ENCODE data around the gene PLGLB2. TPM values are rescaled to one million over a fixed set of nuclear protein-coding genes. Genes with fewer than 3 reads are reported as not detected.
"Not testable (repeated sequence)": the region's sequence is repeated elsewhere in the genome, so short reads cannot be mapped to it uniquely, and the experiment has no call there.

PLGLB2 gene
- polyA plus RNA-seq (ENCODE audit: insufficient read length), result not detected

GRCh38 chr2:87747791-87748190 is at the start of gene PLGLB2:
Gene PLGLB2, plus strand, starts transcription at chr2:87748087. Its CDS starts 67 bp downstream, at chr2:87748154.
- DNase-seq (ENCODE audit: low read depth), result not testable (repeated sequence)

GRCh38 chr2:87704572-87705323 is 43.1 kb upstream of the PLGLB2 start:
- not testable (repeated sequence) for DNase-seq (ENCODE audit: low read depth)

- not testable (repeated sequence) for DNase-seq (ENCODE audit: low read depth)
These were observed 39.5 kb upstream of the PLGLB2 start for GRCh38 chr2:87708368-87708767.

DNA sequence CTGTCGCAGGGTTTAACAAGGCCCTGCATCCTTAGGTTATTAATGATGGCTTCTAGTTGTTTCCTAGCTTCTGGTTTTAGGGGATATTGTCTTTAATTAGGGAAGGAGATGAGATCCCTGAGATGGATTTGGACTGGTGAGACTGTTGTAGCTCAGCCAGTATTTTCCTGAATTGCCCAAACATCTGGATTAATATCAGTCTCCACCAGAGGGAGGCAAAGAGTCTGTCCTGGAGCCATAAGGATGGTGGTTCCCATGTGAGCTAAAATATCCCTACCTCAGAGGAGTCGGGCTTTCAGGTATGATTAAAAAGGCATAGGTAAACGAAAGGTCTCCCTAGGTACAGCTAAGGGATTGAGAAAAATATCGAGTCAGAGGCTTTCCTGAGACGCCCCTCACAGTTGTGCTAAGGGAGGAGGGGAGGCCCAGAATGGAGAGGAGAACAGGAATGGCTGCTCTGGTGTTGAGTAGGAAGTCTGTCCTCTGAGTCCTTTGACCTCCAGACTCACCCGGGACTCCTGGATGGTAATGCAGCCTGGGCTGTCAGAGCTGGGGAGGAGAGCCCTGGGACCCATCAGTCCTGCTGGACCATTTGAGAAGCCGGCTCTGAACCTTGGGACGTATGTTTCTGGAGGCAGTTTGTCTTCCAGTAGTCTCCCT is 19.8 kb upstream of the PLGLB2 start:
- DNase-seq (ENCODE audit: low read depth), result not testable (repeated sequence)

DNA sequence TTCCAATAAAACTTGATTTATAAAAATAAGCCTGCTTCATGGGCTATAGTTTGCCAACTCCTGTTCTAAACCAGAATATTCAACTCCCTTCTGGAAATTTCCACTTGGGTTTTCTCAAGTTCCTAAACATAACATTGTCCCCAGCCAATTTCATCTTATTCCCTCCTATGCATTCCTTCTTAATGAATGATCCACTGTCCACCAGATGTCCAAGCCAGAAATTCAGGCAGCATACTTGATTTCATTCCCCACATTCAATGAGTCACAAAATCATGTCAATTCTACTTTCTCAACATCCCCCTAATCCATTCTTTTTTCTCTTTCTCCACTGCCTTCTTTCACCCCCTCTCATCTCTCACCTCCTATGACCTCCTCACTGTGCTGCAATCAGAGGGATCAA is 7.0 kb upstream of the PLGLB2 start:
- DNase-seq (ENCODE audit: low read depth), result not testable (repeated sequence)

- DNase-seq (ENCODE audit: low read depth), result not testable (repeated sequence)
These were observed 5.3 kb upstream of the PLGLB2 start for GRCh38 chr2:87742393-87743108.

GRCh38 chr2:87743638-87744037 is 4.2 kb upstream of the PLGLB2 start:
- DNase-seq (ENCODE audit: low read depth), result not testable (repeated sequence)

DNA sequence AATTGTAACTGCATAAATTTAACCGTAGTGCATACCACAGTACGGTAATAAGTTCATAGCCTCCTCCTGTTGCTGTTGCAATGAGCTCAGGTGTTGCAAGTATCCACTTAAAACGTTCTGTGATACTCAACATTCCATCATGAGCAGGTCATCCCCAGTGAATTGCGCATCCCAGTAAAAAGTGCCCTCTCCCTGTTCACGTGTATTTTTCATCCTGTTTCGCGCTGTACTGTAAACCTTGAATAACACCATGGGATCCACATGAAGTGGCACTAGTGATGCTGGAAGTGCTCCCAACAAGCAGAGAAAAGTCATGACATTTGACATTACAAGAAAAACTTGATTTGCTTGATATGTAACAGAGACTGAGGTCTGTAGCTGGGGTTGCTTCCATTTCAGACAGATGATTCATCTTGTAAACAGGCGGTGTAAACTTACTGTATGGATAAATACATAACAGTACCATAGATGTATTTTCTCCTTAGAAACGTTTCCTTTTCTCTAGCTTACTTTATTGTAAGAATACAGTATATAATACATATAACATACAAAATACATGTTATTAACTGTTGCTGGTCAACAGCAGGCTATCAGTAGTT is 2.4 kb upstream of the PLGLB2 start:
- not testable (repeated sequence) for DNase-seq (ENCODE audit: low read depth)

DNA sequence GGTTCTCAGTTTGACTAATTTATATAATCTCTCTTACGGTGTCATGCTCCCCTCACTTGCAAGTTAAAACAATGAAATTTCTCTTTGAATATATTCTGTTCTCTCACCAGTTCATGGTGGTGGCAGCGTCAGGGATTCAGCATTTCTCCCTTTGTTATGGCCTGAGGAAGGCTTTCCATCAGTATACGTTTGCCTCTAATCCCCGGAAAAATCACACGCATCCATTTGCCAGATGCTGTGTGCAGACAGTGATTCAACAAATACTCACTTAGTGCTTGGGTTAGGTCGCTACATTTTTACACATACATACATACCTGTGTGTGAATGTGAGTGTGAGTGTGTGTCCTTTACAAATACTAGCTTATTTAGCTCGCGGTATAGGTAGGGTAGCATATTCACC is 637 bp downstream of the PLGLB2 start:
- DNase-seq (ENCODE audit: low read depth), result not testable (repeated sequence)

DNA sequence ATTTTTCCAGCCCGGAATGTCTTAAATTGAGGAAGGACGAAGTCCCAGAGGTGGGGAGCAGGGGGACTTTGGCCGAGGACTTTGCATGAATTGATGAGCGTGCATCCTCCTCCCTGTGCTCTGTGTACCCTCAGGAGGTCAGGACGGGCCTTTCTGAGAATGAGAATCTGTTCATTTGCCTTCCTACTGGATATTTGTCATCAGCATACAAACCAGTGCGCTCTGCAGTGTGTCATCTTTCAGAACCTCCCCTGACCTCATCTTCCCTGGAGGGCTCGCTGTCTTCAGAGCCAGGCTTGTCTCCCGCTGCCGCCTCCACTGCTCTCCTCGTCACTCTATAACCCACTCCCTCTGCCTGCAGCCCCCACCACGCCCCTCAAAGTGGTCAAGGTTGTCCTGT is 2.7 kb downstream of the PLGLB2 start:
- not testable (repeated sequence) for DNase-seq (ENCODE audit: low read depth)

DNA sequence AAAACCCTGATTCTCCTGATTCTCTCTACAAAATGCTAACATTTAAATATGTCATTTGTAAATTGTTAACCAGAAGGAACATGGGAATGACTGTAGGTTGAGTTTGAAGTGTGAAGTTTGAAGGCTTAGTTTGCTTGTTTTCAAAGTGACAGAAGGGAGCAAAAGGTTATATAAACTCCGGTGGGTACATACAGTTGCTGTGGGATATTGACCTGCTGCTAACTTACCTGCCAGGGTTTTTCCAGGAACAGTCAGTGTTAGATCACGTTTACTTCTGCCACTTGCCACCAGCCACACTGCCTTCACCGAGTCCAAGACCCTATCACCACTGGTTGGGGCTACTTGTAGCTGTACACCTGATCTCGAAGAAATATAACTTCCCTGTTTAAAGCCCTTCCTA is 6.9 kb downstream of the PLGLB2 start:
- not testable (repeated sequence) for DNase-seq (ENCODE audit: low read depth)

Other genes with a start within 250 kb of the PLGLB2 start
- gene RGPD2, start 77.7 kb downstream of the PLGLB2 start, polyA plus RNA-seq (ENCODE audit: insufficient read length), result 2.6 TPM